Glutamatergic neuron (in vitro differentiated cells): ENCODE data around the gene GMEB2. TPM values are rescaled to one million over a fixed set of nuclear protein-coding genes. Genes with fewer than 3 reads are reported as not detected.

Experiments used
- DNase-seq: peaks from one replicate; pipeline ENCODE4 v3.0.0; 2022
- H3K27ac Mint-ChIP-seq: one replicate; pipeline ENCODE4 v1.8.0; 2020; ENCODE audit warnings: mild to moderate bottlenecking, mixed read lengths, inconsistent platforms; ENCODE audit not compliant: unreplicated experiment
- H3K27me3 Mint-ChIP-seq: one replicate; pipeline ENCODE4 v1.8.0; 2020; ENCODE audit warnings: mild to moderate bottlenecking, moderate library complexity, mixed read lengths, inconsistent platforms; ENCODE audit not compliant: unreplicated experiment
- H3K36me3 Mint-ChIP-seq: one replicate; pipeline ENCODE4 v1.8.0; 2020; ENCODE audit warnings: mild to moderate bottlenecking, mixed read lengths, inconsistent platforms; ENCODE audit not compliant: unreplicated experiment
- H3K4me1 Mint-ChIP-seq: one replicate; pipeline ENCODE4 v1.8.0; 2020; ENCODE audit warnings: mild to moderate bottlenecking, low read depth, mixed read lengths, inconsistent platforms; ENCODE audit not compliant: unreplicated experiment
- H3K4me3 Mint-ChIP-seq: one replicate; pipeline ENCODE4 v1.8.0; 2020; ENCODE audit warnings: mild to moderate bottlenecking, mixed read lengths, inconsistent platforms; ENCODE audit not compliant: unreplicated experiment
- H3K9me3 Mint-ChIP-seq: one replicate; pipeline ENCODE4 v1.8.0; 2020; ENCODE audit warnings: mild to moderate bottlenecking, moderate library complexity, mixed read lengths, inconsistent platforms; ENCODE audit not compliant: unreplicated experiment
- total RNA-seq: library from RNA; stranded (reverse); fragmentation: NEBNext Ultra II Directional; extraction: Animal tissue kit (Norgen Biotek cat#: 25700); gene quantifications from one replicate; pipeline ENCODE4 v1.2.1, GENCODE V29; 2021; ENCODE audit not compliant: unreplicated experiment
- TF ChIP-seq, protein P1 (sequence below): fragments of 200-600 bp; sonication (generic); IDR thresholded peaks from one replicate; pipeline ENCODE4 v1.5.0; 2021; ENCODE audit not compliant: partially characterized antibody, unreplicated experiment

GMEB2 gene
- total RNA-seq, 1 donor from 2014 or later = 12.8 TPM

DNA sequence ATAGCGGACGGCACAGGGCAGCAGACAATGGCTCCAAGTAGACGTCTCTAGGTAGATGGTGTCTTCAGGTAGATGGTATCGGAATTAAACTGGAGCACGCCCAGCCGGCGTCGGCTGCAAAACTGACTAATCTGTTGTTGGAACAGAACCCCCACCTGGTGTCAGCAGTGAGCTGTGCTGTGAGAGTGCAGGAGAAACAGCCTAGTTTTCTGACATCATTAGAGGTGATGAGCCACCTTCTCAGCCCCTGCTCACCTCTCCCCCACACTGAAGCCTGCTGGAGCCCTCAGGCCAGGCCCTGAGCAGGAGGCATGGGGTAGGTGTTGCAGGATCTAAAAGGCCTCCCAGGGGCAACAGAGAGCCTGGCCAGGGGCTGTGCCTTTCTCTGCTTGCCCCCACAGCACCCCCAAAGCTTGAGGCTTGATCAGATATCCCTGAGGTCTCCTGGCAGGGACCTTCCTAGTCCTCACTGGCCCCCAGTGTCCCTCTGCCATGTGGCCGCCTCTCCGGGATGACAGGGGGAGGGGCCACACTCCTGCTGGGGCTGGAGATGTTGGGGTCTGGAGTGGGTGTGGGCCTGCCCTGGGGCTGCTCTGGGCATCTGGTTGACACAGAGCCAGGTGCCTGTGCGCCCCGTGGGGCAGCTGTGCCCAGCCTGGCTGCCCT is 46.0 kb downstream of the GMEB2 start:
- peaks cover 3% of the 10 kb centered on the region for H3K4me1 Mint-ChIP-seq
- H3K36me3 Mint-ChIP-seq = no peaks in the 10 kb centered on the region
- H3K4me3 Mint-ChIP-seq = no peak overlapping the region
- H3K27ac Mint-ChIP-seq = no peak overlapping the region
- TF ChIP-seq, protein P1, sequence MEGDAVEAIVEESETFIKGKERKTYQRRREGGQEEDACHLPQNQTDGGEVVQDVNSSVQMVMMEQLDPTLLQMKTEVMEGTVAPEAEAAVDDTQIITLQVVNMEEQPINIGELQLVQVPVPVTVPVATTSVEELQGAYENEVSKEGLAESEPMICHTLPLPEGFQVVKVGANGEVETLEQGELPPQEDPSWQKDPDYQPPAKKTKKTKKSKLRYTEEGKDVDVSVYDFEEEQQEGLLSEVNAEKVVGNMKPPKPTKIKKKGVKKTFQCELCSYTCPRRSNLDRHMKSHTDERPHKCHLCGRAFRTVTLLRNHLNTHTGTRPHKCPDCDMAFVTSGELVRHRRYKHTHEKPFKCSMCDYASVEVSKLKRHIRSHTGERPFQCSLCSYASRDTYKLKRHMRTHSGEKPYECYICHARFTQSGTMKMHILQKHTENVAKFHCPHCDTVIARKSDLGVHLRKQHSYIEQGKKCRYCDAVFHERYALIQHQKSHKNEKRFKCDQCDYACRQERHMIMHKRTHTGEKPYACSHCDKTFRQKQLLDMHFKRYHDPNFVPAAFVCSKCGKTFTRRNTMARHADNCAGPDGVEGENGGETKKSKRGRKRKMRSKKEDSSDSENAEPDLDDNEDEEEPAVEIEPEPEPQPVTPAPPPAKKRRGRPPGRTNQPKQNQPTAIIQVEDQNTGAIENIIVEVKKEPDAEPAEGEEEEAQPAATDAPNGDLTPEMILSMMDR = no peak
- peaks cover under 1% of the 10 kb centered on the region for H3K27me3 Mint-ChIP-seq
- DNase-seq = peak; percentile 51
- H3K9me3 Mint-ChIP-seq = peaks cover 6% of the 10 kb centered on the region

DNA sequence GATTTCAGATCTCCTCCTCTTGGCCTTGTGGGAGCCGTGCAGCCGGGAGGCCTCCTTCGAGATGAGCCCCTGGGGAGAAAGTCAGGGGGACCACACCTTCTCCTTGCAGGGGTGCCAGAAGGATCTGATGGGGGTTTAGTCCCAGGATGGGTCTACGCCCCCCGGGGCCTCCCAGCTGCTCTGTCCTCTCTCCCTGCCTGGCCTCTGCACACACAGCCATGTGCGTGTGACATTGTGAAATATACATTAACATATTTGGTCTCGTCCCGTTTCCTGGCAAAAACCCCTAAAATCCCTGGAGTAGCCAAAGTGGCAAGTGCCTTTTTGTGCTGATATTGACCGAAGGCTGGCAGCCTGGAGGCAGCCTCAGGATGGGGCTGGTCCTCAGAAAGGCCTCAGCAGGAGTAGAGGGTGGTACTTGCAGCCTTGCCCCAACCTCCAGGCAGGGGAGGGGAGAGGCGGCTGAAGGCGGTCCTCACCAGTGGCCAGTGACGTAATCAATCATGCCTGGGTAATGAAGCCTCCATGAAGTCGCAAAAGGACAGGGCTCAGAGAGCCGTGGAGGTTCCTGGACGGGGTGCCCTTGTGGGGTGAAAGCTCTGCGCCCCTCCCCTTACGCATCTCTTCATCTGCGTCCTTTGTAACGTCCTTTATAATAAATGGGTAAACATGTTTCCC is 47.7 kb downstream of the GMEB2 start:
- peak overlapping the region; percentile 49 for H3K4me3 Mint-ChIP-seq
- H3K36me3 Mint-ChIP-seq = no peaks in the 10 kb centered on the region
- peaks cover 6% of the 10 kb centered on the region for H3K9me3 Mint-ChIP-seq
- H3K27ac Mint-ChIP-seq = no peak overlapping the region
- no peak for DNase-seq
- TF ChIP-seq, protein P1 = no peak
- H3K4me1 Mint-ChIP-seq = peaks cover 5% of the 10 kb centered on the region
- H3K27me3 Mint-ChIP-seq = no peaks in the 10 kb centered on the region

DNA sequence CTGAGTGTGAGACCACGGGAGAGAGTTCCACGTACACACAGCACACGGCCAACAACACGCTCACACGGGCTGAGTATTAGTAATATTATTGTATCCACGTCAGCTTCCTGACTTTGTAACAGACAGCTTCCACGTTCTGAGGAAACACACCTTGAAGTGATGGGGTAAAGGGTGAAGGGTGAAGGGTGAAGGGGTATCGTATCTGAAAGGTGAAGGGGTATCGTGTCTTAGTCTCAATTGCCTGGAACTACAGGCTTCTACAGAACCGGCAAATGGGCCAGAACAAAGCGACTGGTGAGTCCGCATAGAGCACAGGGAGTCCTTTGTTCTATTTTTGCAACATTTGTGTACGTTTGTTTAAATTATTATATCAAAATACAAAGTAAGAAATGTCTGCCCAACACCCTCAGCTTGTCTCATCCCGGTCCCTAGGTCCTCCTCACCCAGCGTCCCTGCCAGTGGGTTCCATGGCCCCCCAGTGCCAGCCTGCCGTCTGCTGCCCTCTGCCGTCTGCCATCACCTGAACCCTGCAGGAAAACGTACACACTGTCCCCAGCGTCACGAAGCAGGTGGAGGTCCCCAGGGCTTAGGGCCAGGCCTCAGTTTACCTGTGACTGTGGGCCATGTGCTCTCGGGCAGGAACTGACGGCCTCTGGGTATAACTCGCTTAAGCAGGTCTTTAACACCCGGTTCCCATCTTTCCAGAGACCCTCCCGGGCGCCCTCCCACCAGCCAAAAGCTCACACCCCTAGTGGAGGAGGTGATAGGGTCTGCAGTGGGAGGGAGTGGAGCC is 48.5 kb downstream of the GMEB2 start:
- Mint-ChIP-seq H3K9me3 (peaks cover 6% of the 10 kb centered on the region), H3K4me3 (no peak overlapping the region), H3K27ac (no peak overlapping the region), H3K4me1 (peaks cover 5% of the 10 kb centered on the region), H3K36me3 (no peaks in the 10 kb centered on the region), H3K27me3 (no peaks in the 10 kb centered on the region)
- DNase-seq = no peak
- TF ChIP-seq, protein P1 = no peak

- TF ChIP-seq, protein P1 = no peak
- H3K4me1 Mint-ChIP-seq = peaks cover 5% of the 10 kb centered on the region
- H3K27ac Mint-ChIP-seq = no peak overlapping the region
- DNase-seq = no peak
- peaks cover 6% of the 10 kb centered on the region for H3K9me3 Mint-ChIP-seq
- H3K27me3 Mint-ChIP-seq = no peaks in the 10 kb centered on the region
- H3K36me3 Mint-ChIP-seq = no peaks in the 10 kb centered on the region
- no peak overlapping the region for H3K4me3 Mint-ChIP-seq
These were observed 49.5 kb downstream of the GMEB2 start for GRCh38 chr20:63577317-63577894.
